HG03159 (cell line): Measurements from ENCODE around the gene TNS1.

ENCODE experiments used
- ATAC-seq: cut with Tn5 transposase; IDR thresholded peaks from one replicate; pipeline ENCODE4 v1.9.1; 2021; ENCODE audit warnings: mild to moderate bottlenecking, moderate library complexity; ENCODE audit not compliant: unreplicated experiment

TNS1 gene

DNA sequence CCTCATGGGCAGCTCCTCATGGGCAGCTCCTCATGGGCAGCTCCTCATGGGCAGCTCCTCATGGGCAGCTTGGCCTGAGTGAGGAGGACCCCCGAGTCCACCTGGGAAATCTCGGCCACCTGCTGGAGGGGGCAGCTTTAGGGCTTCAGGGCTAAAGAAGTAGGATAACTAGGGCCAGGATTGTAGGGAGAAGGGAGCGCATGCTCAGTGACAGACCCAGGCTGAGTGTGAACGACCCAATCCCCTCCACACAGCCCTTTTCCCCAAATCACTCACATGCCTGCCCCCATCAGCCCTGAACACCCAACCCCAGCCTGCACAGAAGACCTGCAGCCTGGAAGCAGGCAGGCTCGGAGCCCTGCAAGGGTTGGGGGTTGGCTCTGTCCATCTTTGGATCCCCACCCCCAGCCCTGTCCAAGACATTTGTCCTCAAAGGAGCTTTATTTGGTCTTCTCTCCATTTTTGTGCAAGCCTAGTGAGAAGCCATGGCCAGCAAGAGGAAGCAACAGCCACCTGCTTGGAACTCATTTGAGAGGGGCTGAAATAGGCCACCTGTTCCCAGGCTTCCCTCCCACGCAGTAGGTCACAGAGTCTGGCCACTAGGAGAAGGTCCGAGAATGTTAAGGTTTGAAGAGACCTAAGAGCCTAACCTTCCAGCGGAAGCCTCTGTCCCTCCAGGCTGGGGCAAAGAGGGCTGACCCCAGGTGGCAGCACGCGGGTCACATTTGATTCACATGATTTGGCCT lies 249.9 kb downstream of the TNS1 start:
- no peak for ATAC-seq

DNA sequence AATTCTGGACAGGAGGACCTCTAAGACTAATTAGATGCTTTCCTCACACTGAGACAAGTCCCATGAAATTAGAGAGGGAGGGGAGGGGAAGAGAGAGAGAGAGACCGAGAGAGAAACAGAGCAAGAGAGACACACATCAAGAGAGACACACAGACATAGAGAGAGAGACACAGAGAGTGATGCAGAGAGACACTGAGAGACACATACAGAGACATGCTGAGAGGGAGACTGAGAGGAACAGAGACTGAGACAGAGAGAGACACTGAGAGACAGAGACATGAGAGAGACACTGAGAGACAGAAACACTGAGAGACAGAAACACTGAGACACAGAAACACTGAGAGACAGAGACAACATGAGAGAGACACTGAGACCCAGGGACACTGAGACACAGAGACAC lies 250.8 kb downstream of the TNS1 start:
- no peak for ATAC-seq

DNA sequence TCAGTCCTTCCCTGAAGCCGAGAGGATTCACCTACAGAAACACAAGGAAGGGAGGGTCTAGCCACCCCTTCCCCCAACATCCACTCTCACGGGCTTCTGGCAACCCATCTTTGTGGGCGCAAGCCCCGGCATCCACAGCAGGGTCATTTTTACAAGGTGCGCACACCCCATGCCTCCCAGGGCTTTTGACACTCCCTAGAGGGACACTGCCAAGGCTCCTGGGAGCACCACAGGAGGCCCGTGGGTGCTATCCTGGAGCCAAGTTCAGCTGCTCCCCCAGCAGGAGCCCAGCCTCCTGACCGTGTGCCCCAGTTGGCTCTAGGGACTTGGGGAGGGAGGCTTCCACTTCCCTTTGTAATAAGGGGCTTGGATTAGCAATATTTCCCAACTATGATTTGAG lies 251.6 kb downstream of the TNS1 start:
- ATAC-seq, result no peak
